ENCODE results near the gene ADCYAP1R1. TPM values are rescaled to one million over a fixed set of nuclear protein-coding genes. Genes with fewer than 3 reads are reported as not detected.

The ADCYAP1R1 gene
- polyA plus RNA-seq (2013, experiment 1 of 2), result 6.9 TPM
- polyA plus RNA-seq (2013, experiment 2 of 2), result 7.8 TPM

GRCh38 chr7:31051598-31052486 is at the start of gene ADCYAP1R1:
Gene ADCYAP1R1 (plus strand): TSS chr7:31052308. CDS start chr7:31063265, 10,957 bp downstream.
- 7% methylated on average over 48 of the region's 56 CpGs for WGBS
- Histone ChIP-seq H3K9me3 (ENCODE audit: insufficient read depth, low read depth, low read length) (no peaks in the 10 kb centered on the region), H3K27ac (ENCODE audit: low read depth, low read length) (no peak within 1 kb of the TSS), H3K4me1 (ENCODE audit: insufficient read depth, low read length) (peaks cover 9% of the 10 kb centered on the region; the same call in 1 of the 2 replicates), H3K27me3 (ENCODE audit: insufficient read depth, low read length) (peaks cover 59% of the 10 kb centered on the region), H3K4me3 (ENCODE audit: low read length) (peak within 1 kb of the TSS; percentile 63), H3K9ac (ENCODE audit: low read depth, low read length) (peak within 1 kb of the TSS; percentile 47; the same call in 1 of the 2 replicates), H3K36me3 (ENCODE audit: insufficient read depth, low read length) (no peaks in the 10 kb centered on the region)

GRCh38 chr7:31003097-31003496 is 49.0 kb upstream of the ADCYAP1R1 start:
- Histone ChIP-seq H3K4me3 (ENCODE audit: low read length) (no peak overlapping the region), H3K36me3 (ENCODE audit: insufficient read depth, low read length) (no peaks in the 10 kb centered on the region), H3K27ac (ENCODE audit: low read depth, low read length) (no peak overlapping the region), H3K9ac (ENCODE audit: low read depth, low read length) (no peak overlapping the region), H3K9me3 (ENCODE audit: insufficient read depth, low read depth, low read length) (peaks cover 7% of the 10 kb centered on the region; the same call in 1 of the 2 replicates), H3K27me3 (ENCODE audit: insufficient read depth, low read length) (no peaks in the 10 kb centered on the region), H3K4me1 (ENCODE audit: insufficient read depth, low read length) (no peaks in the 10 kb centered on the region)
- no CpG with 5 or more reads among the region's 2 CpGs for WGBS

DNA sequence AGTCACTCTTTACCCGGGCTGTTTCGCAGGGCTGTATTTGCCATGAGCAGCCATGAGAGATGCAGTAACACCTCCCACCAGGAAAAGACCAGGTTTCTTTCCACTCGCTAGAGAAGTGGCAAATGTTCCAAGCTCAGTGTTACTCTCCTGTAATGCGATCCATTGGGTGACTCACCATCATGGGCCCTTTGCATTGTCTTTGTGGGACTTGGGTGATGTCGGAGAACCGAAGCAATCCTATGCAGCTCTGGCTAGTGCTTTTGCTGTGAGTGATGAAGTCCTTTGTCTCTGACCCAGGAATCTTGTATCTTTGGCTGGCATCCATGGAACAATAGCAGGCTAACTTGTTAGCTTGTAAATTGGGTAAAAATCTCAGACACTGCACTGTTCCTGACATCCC is 48.4 kb upstream of the ADCYAP1R1 start:
- no peaks in the 10 kb centered on the region for H3K36me3 ChIP-seq (ENCODE audit: insufficient read depth, low read length)
- no peaks in the 10 kb centered on the region for H3K27me3 ChIP-seq (ENCODE audit: insufficient read depth, low read length)
- 86% methylated on average over 6 of the region's 6 CpGs for WGBS
- H3K9me3 ChIP-seq (ENCODE audit: insufficient read depth, low read depth, low read length), result peaks cover 7% of the 10 kb centered on the region; the same call in 1 of the 2 replicates
- no peak overlapping the region for H3K4me3 ChIP-seq (ENCODE audit: low read length)
- H3K9ac ChIP-seq (ENCODE audit: low read depth, low read length), result no peak overlapping the region
- no peak overlapping the region for H3K27ac ChIP-seq (ENCODE audit: low read depth, low read length)
- H3K4me1 ChIP-seq (ENCODE audit: insufficient read depth, low read length), result no peaks in the 10 kb centered on the region

DNA sequence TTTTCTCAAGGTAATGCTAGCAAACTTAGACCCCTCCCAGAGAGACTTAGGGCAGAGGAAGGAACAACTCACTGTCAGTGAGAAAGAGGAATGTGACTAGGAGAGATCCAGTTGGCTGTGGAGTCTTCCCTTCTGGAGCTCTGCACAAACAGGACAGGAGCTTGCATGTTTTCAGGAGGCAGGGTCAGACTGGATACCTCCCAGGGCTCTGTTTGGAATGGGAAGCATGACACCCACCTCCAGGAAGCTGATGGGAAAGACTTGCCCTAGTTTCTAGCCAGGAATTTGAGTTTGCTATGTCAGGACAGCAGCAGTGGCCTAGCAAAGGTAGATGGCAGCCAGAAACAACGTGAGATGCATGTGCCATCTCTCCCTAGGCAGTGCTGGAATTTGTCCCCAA is 47.7 kb upstream of the ADCYAP1R1 start:
- WGBS, result 86% methylated on average over 1 of the region's 1 CpG
- Histone ChIP-seq H3K36me3 (ENCODE audit: insufficient read depth, low read length) (no peaks in the 10 kb centered on the region), H3K4me1 (ENCODE audit: insufficient read depth, low read length) (no peaks in the 10 kb centered on the region), H3K9ac (ENCODE audit: low read depth, low read length) (no peak overlapping the region), H3K9me3 (ENCODE audit: insufficient read depth, low read depth, low read length) (peaks cover 7% of the 10 kb centered on the region; the same call in 1 of the 2 replicates), H3K27me3 (ENCODE audit: insufficient read depth, low read length) (no peaks in the 10 kb centered on the region), H3K4me3 (ENCODE audit: low read length) (no peak overlapping the region), H3K27ac (ENCODE audit: low read depth, low read length) (no peak overlapping the region)

GRCh38 chr7:31006857-31007256 is 45.3 kb upstream of the ADCYAP1R1 start:
- H3K27ac ChIP-seq (ENCODE audit: low read depth, low read length), result no peak overlapping the region
- peaks cover 10% of the 10 kb centered on the region for H3K9me3 ChIP-seq (ENCODE audit: insufficient read depth, low read depth, low read length)
- H3K36me3 ChIP-seq (ENCODE audit: insufficient read depth, low read length), result no peaks in the 10 kb centered on the region
- 92% methylated on average over 6 of the region's 6 CpGs for WGBS
- H3K4me3 ChIP-seq (ENCODE audit: low read length), result no peak overlapping the region
- no peaks in the 10 kb centered on the region for H3K4me1 ChIP-seq (ENCODE audit: insufficient read depth, low read length)
- H3K9ac ChIP-seq (ENCODE audit: low read depth, low read length), result no peak overlapping the region
- H3K27me3 ChIP-seq (ENCODE audit: insufficient read depth, low read length), result no peaks in the 10 kb centered on the region

- Histone ChIP-seq H3K36me3 (ENCODE audit: insufficient read depth, low read length) (no peaks in the 10 kb centered on the region), H3K4me3 (ENCODE audit: low read length) (no peak overlapping the region), H3K4me1 (ENCODE audit: insufficient read depth, low read length) (no peaks in the 10 kb centered on the region), H3K27me3 (ENCODE audit: insufficient read depth, low read length) (no peaks in the 10 kb centered on the region), H3K27ac (ENCODE audit: low read depth, low read length) (no peak overlapping the region), H3K9ac (ENCODE audit: low read depth, low read length) (no peak overlapping the region), H3K9me3 (ENCODE audit: insufficient read depth, low read depth, low read length) (peaks cover 10% of the 10 kb centered on the region)
- 90% methylated on average over 5 of the region's 5 CpGs for WGBS
These were observed 44.5 kb upstream of the ADCYAP1R1 start for GRCh38 chr7:31007634-31008033.

- no peaks in the 10 kb centered on the region for H3K27me3 ChIP-seq (ENCODE audit: insufficient read depth, low read length)
- WGBS, result 92% methylated on average over 3 of the region's 3 CpGs
- no peaks in the 10 kb centered on the region for H3K36me3 ChIP-seq (ENCODE audit: insufficient read depth, low read length)
- H3K9ac ChIP-seq (ENCODE audit: low read depth, low read length), result no peak overlapping the region
- H3K4me1 ChIP-seq (ENCODE audit: insufficient read depth, low read length), result 0 out of 2 replicates have a peak, but pooled peaks cover 4% of the 10 kb centered on the region
- H3K9me3 ChIP-seq (ENCODE audit: insufficient read depth, low read depth, low read length), result peaks cover 3% of the 10 kb centered on the region; the same call in 1 of the 2 replicates
- no peak overlapping the region for H3K27ac ChIP-seq (ENCODE audit: low read depth, low read length)
- H3K4me3 ChIP-seq (ENCODE audit: low read length), result no peak overlapping the region
These were observed 37.3 kb upstream of the ADCYAP1R1 start for GRCh38 chr7:31014826-31015225.

GRCh38 chr7:31017032-31017675 is 35.0 kb upstream of the ADCYAP1R1 start:
- WGBS, result 88% methylated on average over 7 of the region's 7 CpGs
- H3K9ac ChIP-seq (ENCODE audit: low read depth, low read length), result no peak overlapping the region

GRCh38 chr7:31017721-31018120 is 34.4 kb upstream of the ADCYAP1R1 start:
- Histone ChIP-seq H3K36me3 (ENCODE audit: insufficient read depth, low read length) (no peaks in the 10 kb centered on the region), H3K27me3 (ENCODE audit: insufficient read depth, low read length) (no peaks in the 10 kb centered on the region), H3K9me3 (ENCODE audit: insufficient read depth, low read depth, low read length) (no peaks in the 10 kb centered on the region), H3K9ac (ENCODE audit: low read depth, low read length) (no peak overlapping the region), H3K4me3 (ENCODE audit: low read length) (no peak overlapping the region), H3K4me1 (ENCODE audit: insufficient read depth, low read length) (peaks cover 16% of the 10 kb centered on the region), H3K27ac (ENCODE audit: low read depth, low read length) (no peak overlapping the region)
- WGBS, result 93% methylated on average over 5 of the region's 5 CpGs

More at GRCh38 chr7:31017032-31017675, 35.0 kb upstream of the ADCYAP1R1 start:
- Histone ChIP-seq H3K4me3 (ENCODE audit: low read length) (no peak overlapping the region), H3K27me3 (ENCODE audit: insufficient read depth, low read length) (no peaks in the 10 kb centered on the region), H3K27ac (ENCODE audit: low read depth, low read length) (no peak overlapping the region), H3K4me1 (ENCODE audit: insufficient read depth, low read length) (peaks cover 16% of the 10 kb centered on the region), H3K36me3 (ENCODE audit: insufficient read depth, low read length) (no peaks in the 10 kb centered on the region), H3K9me3 (ENCODE audit: insufficient read depth, low read depth, low read length) (no peaks in the 10 kb centered on the region)

DNA sequence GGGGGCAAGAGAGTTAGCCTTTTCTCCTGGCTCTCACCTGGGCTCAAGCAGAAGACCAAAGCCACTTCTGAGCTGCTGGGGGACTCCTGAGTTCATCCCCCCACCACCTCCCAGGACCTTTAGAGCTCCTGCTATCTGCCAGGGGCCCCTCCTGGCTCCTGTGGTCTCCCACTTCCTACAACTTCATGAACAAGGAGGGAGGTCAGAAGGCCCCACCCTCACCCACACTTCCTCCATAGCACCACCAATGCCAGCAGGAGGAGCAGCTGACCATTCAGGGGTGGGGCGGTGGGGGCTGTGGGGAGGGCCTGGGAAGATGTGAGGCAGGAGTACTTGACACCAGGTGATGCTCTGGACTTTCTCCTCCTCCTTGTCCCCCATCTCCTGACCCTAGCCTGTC is 32.6 kb upstream of the ADCYAP1R1 start:
- Histone ChIP-seq H3K9ac (ENCODE audit: low read depth, low read length) (no peak overlapping the region), H3K27me3 (ENCODE audit: insufficient read depth, low read length) (no peaks in the 10 kb centered on the region), H3K4me1 (ENCODE audit: insufficient read depth, low read length) (peaks cover 18% of the 10 kb centered on the region), H3K36me3 (ENCODE audit: insufficient read depth, low read length) (no peaks in the 10 kb centered on the region), H3K4me3 (ENCODE audit: low read length) (no peak overlapping the region), H3K9me3 (ENCODE audit: insufficient read depth, low read depth, low read length) (no peaks in the 10 kb centered on the region), H3K27ac (ENCODE audit: low read depth, low read length) (no peak overlapping the region)
- no CpG with 5 or more reads among the region's 1 CpG for WGBS

DNA sequence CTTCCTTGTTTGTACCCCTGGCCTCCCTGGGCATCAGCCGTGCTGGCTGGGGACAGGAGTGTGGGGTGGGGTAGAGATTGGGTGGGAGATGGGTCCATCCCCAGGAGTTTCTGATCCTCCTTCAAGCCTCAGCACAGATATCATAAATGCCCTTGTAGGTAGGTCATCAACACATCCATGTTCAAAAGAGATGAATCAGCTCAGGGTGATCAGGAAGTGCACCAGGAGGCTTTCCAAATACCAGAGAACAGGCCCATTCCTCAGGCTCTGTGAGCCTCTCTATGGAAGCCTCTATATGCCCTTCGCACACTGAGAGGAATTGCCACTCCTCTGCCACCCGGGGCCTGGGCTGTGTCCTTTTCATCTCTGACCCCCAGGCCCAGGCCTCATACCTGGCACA is 31.9 kb upstream of the ADCYAP1R1 start:
- H3K9ac ChIP-seq (ENCODE audit: low read depth, low read length), result no peak overlapping the region
- H3K36me3 ChIP-seq (ENCODE audit: insufficient read depth, low read length), result no peaks in the 10 kb centered on the region
- H3K9me3 ChIP-seq (ENCODE audit: insufficient read depth, low read depth, low read length), result no peaks in the 10 kb centered on the region
- no peak overlapping the region for H3K27ac ChIP-seq (ENCODE audit: low read depth, low read length)
- WGBS, result 79% methylated on average over 2 of the region's 3 CpGs
- H3K4me3 ChIP-seq (ENCODE audit: low read length), result no peak overlapping the region
- peaks cover 18% of the 10 kb centered on the region for H3K4me1 ChIP-seq (ENCODE audit: insufficient read depth, low read length)
- H3K27me3 ChIP-seq (ENCODE audit: insufficient read depth, low read length), result no peaks in the 10 kb centered on the region

Data from HUES64 (cell line).